Activated CD4-positive, alpha-beta memory T cell treated with anti-CD3 and anti-CD28 coated beads for 36 hours (primary cell): Measurements from ENCODE around the gene FOSL2. TPM values are rescaled to one million over a fixed set of nuclear protein-coding genes. Genes with fewer than 3 reads are reported as not detected.

Source experiments
- CTCF ChIA-PET: fragments of 350-600 bp; sonication (Branson Sonifier 250); formaldehyde crosslinking; loops from one replicate; lab custom pipeline; 2021; ENCODE audit warnings: antibody characterized with exemption, inconsistent platforms; lab: Charles Lee
- POLR2A ChIA-PET: fragments of 350-600 bp; sonication (Branson Sonifier 250); formaldehyde crosslinking; loops from one replicate; lab custom pipeline; 2021; ENCODE audit warnings: antibody characterized with exemption; lab: Charles Lee
- DNase-seq: peaks from one replicate; pipeline ENCODE4 v3.0.0-alpha.2; 2020
- H3K27ac Mint-ChIP-seq: one replicate; pipeline ENCODE4 v1.8.0; 2021; ENCODE audit warnings: mixed read lengths
- H3K27me3 Mint-ChIP-seq: one replicate; pipeline ENCODE4 v1.8.0; 2021; ENCODE audit warnings: mixed read lengths
- H3K36me3 Mint-ChIP-seq: one replicate; pipeline ENCODE4 v1.8.0; 2021; ENCODE audit warnings: mixed read lengths
- H3K4me1 Mint-ChIP-seq: one replicate; pipeline ENCODE4 v1.8.0; 2021; ENCODE audit warnings: low read depth, mixed read lengths
- H3K4me3 Mint-ChIP-seq: one replicate; pipeline ENCODE4 v1.8.0; 2021; ENCODE audit warnings: mild to moderate bottlenecking, mixed read lengths
- H3K9me3 Mint-ChIP-seq: one replicate; pipeline ENCODE4 v1.8.0; 2021; ENCODE audit warnings: mixed read lengths
- intact Hi-C: fragments of 100-400 bp; cut with micrococcal nuclease; formaldehyde crosslinking; loops from one replicate; pipeline ENCODE4 v1.15.1; 2023
- total RNA-seq, 2 experiments: library from RNA; stranded (reverse); gene quantifications; one replicate each; pipeline ENCODE4 v1.2.3, GENCODE V29; 2021

FOSL2 gene
- total RNA-seq, 2 experiments from 2014 or later, result 172 to 182 TPM

DNA sequence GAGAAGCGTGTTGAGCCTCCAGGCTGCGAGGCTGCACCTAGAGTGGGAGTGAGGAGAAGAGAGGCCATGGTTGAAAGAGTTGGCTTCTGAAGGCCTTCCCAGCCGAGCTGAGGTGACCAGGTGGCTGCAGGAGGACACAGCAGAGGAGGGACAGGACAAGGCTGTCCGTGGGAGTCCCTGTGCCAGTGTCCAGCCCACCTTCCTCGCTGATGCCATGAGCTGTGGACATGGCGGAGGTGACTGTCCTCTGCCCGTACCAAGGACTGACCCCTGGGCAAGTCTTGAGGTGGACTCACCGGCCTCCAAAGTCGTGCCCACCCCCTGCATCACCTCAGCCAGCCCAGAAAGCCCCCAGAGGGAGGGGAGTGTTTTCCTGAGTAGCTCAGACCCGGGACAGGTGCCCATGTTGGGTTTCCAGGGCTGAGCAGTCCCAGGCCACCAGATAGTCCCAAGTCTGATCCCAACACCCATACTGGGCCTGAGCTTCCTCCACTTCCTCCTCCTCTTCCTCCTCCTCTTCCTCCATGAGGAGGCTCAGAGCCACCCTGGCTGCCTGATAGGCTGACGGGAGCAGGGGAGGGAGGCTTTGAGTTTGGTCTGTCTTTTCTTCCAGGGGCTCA is 43.0 kb upstream of the FOSL2 start:
- ChIA-PET CTCF (interaction anchor here (1.5 kb wide), 1 partner anchor 9 kb away, joined by 4 read pairs; no protein-coding TSS in a partner anchor), POLR2A (interaction anchor here (0.6 kb wide), 1 partner anchor 100 kb away, joined by 3 read pairs; no protein-coding TSS in a partner anchor)
- H3K36me3 Mint-ChIP-seq, result no peaks in the 10 kb centered on the region
- H3K27ac Mint-ChIP-seq, result peak overlapping the region; percentile 50
- H3K4me3 Mint-ChIP-seq, result no peak overlapping the region
- no peaks in the 10 kb centered on the region for H3K27me3 Mint-ChIP-seq
- H3K9me3 Mint-ChIP-seq, result no peaks in the 10 kb centered on the region
- H3K4me1 Mint-ChIP-seq, result peaks cover 36% of the 10 kb centered on the region
- DNase-seq, result no peak
- intact Hi-C loops, result no loop called here

- Mint-ChIP-seq H3K9me3 (no peaks in the 10 kb centered on the region), H3K36me3 (no peaks in the 10 kb centered on the region), H3K27me3 (no peaks in the 10 kb centered on the region), H3K4me3 (no peak overlapping the region), H3K4me1 (peaks cover 36% of the 10 kb centered on the region), H3K27ac (no peak overlapping the region)
- no peak for DNase-seq
- ChIA-PET CTCF (interaction anchor here (1.5 kb wide), 1 partner anchor 8 kb away, joined by 4 read pairs; no protein-coding TSS in a partner anchor), POLR2A (no interaction called here)
- intact Hi-C loops, result no loop called here
These were observed 42.5 kb upstream of the FOSL2 start for GRCh38 chr2:28350196-28350595.

DNA sequence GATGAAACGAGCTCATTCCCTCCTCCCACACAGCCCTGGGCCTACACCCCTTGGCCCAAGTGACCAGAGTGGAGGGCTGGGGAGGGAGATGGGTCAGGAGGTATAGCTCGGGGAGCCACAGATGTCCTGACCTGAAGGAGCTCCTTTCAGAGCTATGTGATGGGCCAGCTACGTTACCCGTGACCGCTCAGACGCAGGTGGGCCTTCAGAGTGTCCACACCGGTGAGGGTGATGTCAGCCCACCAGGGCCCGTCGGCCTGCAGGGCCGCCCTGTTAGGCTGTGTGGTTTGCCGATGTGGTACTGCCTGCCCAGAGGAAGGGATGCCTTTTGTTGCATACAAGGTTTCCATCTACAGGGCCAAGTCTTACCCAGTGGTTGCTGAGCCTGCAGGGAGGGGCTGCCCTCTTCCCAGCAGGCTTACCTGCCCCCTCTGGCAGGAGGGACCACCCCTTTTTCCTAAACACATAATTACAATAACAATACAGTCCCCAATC is 41.8 kb upstream of the FOSL2 start:
- H3K4me3 Mint-ChIP-seq, result no peak overlapping the region
- POLR2A ChIA-PET, result no interaction called here
- intact Hi-C loops, result no loop called here

GRCh38 chr2:28351621-28352020 is 41.0 kb upstream of the FOSL2 start:
- Mint-ChIP-seq H3K4me1 (peaks cover 42% of the 10 kb centered on the region), H3K9me3 (no peaks in the 10 kb centered on the region), H3K36me3 (no peaks in the 10 kb centered on the region), H3K27ac (peak overlapping the region; percentile 39), H3K27me3 (no peaks in the 10 kb centered on the region), H3K4me3 (no peak overlapping the region)
- ChIA-PET CTCF (interaction anchor here (1.1 kb wide), 1 partner anchor 8 kb away, joined by 3 read pairs; no protein-coding TSS in a partner anchor), POLR2A (interaction anchor here (0.8 kb wide), 1 partner anchor 40 kb away, joined by 5 read pairs; no protein-coding TSS in a partner anchor)
- no peak for DNase-seq
- intact Hi-C loops, result no loop called here

More for the DNA sequence above, 41.8 kb upstream of the FOSL2 start:
- H3K27ac Mint-ChIP-seq, result no peak overlapping the region
- no peaks in the 10 kb centered on the region for H3K27me3 Mint-ChIP-seq
- H3K4me1 Mint-ChIP-seq, result peaks cover 37% of the 10 kb centered on the region
- no peaks in the 10 kb centered on the region for H3K9me3 Mint-ChIP-seq
- H3K36me3 Mint-ChIP-seq, result no peaks in the 10 kb centered on the region
- DNase-seq, result no peak
- CTCF ChIA-PET, result interaction anchor here (1.5 kb wide), 1 partner anchor 8 kb away, joined by 4 read pairs; no protein-coding TSS in a partner anchor

GRCh38 chr2:28352104-28352503 is 40.6 kb upstream of the FOSL2 start:
- no peaks in the 10 kb centered on the region for H3K27me3 Mint-ChIP-seq

DNA sequence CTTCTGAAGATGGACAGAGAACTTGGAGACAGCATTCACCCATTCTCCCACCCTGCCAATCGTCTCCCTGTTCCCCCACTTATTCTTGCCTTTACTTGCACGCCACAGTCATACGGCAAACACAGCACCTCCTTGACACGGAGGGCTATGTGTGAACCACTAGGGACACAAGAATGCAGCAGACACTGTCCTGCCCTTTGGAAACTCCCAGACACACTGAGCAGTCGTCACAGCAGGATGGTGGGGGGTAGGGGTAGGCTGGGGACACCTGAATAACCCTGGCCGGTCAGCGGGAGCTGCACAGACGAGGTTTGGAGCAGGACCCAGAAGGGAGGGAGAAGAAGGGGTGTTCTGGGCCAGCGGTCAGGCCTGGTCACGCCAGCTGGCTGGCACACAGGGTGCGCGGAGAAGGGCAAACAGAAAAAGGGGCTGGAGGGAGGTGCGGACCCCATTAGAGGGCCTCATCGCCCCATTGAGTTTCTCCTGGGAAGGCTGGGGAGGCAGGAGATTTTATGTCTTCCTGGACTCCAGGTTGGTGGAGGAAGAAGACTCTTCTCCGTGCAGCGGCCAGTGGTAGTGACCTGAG is 40.0 kb upstream of the FOSL2 start:
- Mint-ChIP-seq H3K4me3 (no peak overlapping the region), H3K36me3 (no peaks in the 10 kb centered on the region), H3K27ac (no peak overlapping the region), H3K27me3 (no peaks in the 10 kb centered on the region), H3K4me1 (peaks cover 34% of the 10 kb centered on the region), H3K9me3 (no peaks in the 10 kb centered on the region)
- POLR2A ChIA-PET, result interaction anchor here (0.8 kb wide), 1 partner anchor 39 kb away, joined by 5 read pairs; no protein-coding TSS in a partner anchor
- intact Hi-C loops, result no loop called here
- DNase-seq, result no peak
- CTCF ChIA-PET, result interaction anchor here (0.7 to 1.1 kb wide), 2 partner anchors 7 to 598 kb away, joined by 3 read pairs; no protein-coding TSS in a partner anchor

More at GRCh38 chr2:28352104-28352503, 40.6 kb upstream of the FOSL2 start:
- Mint-ChIP-seq H3K36me3 (no peaks in the 10 kb centered on the region), H3K27ac (peak overlapping the region; percentile 39), H3K9me3 (no peaks in the 10 kb centered on the region), H3K4me3 (no peak overlapping the region), H3K4me1 (peaks cover 40% of the 10 kb centered on the region)
- intact Hi-C loops, result no loop called here
- ChIA-PET POLR2A (interaction anchor here (0.8 kb wide), 1 partner anchor 39 kb away, joined by 5 read pairs; no protein-coding TSS in a partner anchor), CTCF (interaction anchor here (1.1 kb wide), 1 partner anchor 8 kb away, joined by 3 read pairs; no protein-coding TSS in a partner anchor)
- DNase-seq, result no peak

- intact Hi-C loops, result loop anchor here (5.0 kb wide), 1 partner anchor 463 kb away; the partner anchor contains the start of genes BABAM2 and RBKS
- peak overlapping the region; percentile 13 for H3K27ac Mint-ChIP-seq
- H3K36me3 Mint-ChIP-seq, result no peaks in the 10 kb centered on the region
- H3K27me3 Mint-ChIP-seq, result no peaks in the 10 kb centered on the region
- peaks cover 38% of the 10 kb centered on the region for H3K4me1 Mint-ChIP-seq
- ChIA-PET CTCF (no interaction called here), POLR2A (no interaction called here)
- H3K9me3 Mint-ChIP-seq, result no peaks in the 10 kb centered on the region
- DNase-seq, result no peak
- H3K4me3 Mint-ChIP-seq, result no peak overlapping the region
These were observed 37.6 kb upstream of the FOSL2 start for GRCh38 chr2:28354920-28355520.

DNA sequence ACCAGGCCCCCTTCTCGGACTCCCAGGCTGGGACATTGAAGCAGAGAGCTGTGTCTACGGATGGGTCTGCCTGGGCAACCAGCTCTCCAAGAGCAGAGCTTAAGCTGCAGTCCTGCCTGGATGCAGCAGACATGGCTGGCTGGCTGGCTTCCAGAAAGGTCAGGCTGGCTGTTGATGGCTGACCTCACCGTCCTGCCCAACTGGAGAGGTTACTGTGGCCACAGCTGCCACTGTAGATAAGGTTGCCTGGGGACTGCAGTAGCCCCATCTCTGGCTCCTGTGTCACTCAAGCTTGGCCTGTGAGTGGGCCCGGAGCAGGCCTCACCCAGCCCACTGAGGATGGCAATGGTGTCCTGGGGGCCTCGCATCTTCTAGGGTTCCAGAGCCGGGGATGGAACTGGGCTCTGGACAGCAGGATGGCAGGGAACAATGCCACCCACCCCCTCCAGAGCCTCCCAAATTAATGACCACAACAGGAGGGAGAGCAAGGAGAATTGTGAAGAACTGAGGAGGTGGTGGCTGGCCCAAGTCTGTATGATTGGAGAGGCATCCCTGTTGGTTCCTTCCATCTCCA is 37.0 kb upstream of the FOSL2 start:
- intact Hi-C loops, result loop anchor here (5.0 kb wide), 1 partner anchor 463 kb away; the partner anchor contains the start of genes BABAM2 and RBKS
- Mint-ChIP-seq H3K4me3 (no peak overlapping the region), H3K36me3 (no peaks in the 10 kb centered on the region), H3K4me1 (peaks cover 43% of the 10 kb centered on the region), H3K27ac (peak overlapping the region; percentile 46), H3K9me3 (no peaks in the 10 kb centered on the region), H3K27me3 (no peaks in the 10 kb centered on the region)
- POLR2A ChIA-PET, result no interaction called here
- CTCF ChIA-PET, result no interaction called here
- DNase-seq, result no peak

- Mint-ChIP-seq H3K27me3 (no peaks in the 10 kb centered on the region), H3K36me3 (no peaks in the 10 kb centered on the region), H3K4me1 (peaks cover 45% of the 10 kb centered on the region), H3K27ac (peak overlapping the region; percentile 46), H3K9me3 (no peaks in the 10 kb centered on the region), H3K4me3 (no peak overlapping the region)
- ChIA-PET POLR2A (no interaction called here), CTCF (no interaction called here)
- peak; percentile 50 for DNase-seq
- intact Hi-C loops, result loop anchor here (5.0 kb wide), 1 partner anchor 464 kb away; the partner anchor contains the start of genes BABAM2 and RBKS
These were observed 36.4 kb upstream of the FOSL2 start for GRCh38 chr2:28356095-28356911.

DNA sequence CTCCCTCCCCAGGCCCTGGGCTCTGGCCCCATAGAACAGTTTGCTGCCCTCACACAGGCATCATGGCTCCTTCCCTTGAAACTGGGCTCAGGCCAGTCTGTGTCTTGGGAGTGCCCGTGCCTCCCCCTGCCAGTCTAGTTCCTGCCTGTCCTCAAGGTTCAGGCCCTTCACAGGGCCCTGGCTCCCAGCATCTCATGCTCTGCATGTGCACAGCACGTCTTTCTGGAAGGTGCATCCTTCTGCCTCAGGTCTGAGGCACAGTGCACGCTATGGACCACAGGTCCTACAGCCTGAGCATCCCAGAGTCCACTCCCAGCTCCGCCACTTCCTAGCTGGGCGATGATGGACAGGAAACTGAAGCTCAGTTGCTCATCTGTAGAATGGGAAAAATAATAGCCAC is 35.6 kb upstream of the FOSL2 start:
- no peak overlapping the region for H3K27ac Mint-ChIP-seq
- CTCF ChIA-PET, result no interaction called here

More for the DNA sequence above, 35.6 kb upstream of the FOSL2 start:
- Mint-ChIP-seq H3K4me1 (peaks cover 45% of the 10 kb centered on the region), H3K9me3 (no peaks in the 10 kb centered on the region), H3K36me3 (no peaks in the 10 kb centered on the region), H3K27me3 (no peaks in the 10 kb centered on the region), H3K4me3 (no peak overlapping the region)
- intact Hi-C loops, result loop anchor here (5.0 kb wide), 1 partner anchor 465 kb away; the partner anchor contains the start of genes BABAM2 and RBKS
- POLR2A ChIA-PET, result interaction anchor here (0.6 kb wide), 1 partner anchor 9 kb away, joined by 3 read pairs; no protein-coding TSS in a partner anchor
- no peak for DNase-seq
